ENCODE data around the gene HLA-DMB.

HLA-DMB gene

DNA sequence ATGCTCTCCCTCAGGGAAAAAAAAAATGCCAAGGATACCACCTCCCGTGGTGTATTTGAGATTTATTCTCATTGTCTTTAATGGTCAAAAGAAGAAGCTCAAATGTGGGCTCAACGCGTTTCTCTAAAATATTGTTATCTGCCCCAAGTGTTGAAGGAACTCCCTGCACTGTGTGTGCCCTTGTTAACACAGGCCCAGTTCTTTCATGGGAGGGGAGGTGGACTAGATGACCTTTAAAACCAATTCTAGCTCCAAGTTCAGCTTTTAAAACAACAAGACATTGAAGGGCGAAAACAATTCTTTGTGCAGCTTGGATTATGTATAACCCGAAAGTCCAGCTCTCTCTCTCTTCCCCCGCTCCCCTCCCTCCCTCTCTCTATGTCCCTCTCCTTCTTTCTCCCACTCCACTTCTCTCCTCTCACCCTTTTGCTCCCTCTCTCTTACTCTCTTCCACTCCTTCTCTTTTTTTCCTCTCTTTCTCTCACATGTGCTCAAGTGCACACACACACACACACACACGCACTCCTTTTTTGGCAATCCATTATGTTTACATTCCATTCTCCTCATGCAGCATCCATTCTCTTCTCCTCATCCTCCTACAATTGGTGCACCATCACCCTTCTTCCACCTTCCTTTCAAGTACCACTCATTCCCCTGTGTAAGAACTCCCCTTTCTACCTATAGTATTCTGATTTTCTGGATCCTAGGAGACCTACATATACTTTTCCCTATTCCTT, 8.5 kb downstream of the HLA-DMB start:
- Histone ChIP-seq H3K9me3 (ENCODE audit: control insufficient read depth, insufficient read depth, low read length) (no peaks in the 10 kb centered on the region), H3K4me3 (ENCODE audit: low read length) (no peak overlapping the region), H3F3A (ENCODE audit: control insufficient read depth, insufficient read depth) (peaks cover 21% of the 10 kb centered on the region), H3K36me3 (ENCODE audit: control insufficient read depth, low read length) (peaks cover 40% of the 10 kb centered on the region), H3K27ac (ENCODE audit: low read depth, low read length) (no peak overlapping the region), H3K4me1 (ENCODE audit: control insufficient read depth, low read length) (peaks cover 47% of the 10 kb centered on the region), H3K4me2 (ENCODE audit: low read length) (no peak overlapping the region), H3K27me3 (ENCODE audit: control insufficient read depth, low read length) (no peaks in the 10 kb centered on the region), H4K20me1 (ENCODE audit: control insufficient read depth, insufficient read depth, low read depth, low read length) (no peaks in the 10 kb centered on the region), H3K9me2 (replicated peaks; ENCODE audit: control insufficient read depth, low read length) (no peaks in the 10 kb centered on the region), H3K79me2 (ENCODE audit: control insufficient read depth, low read length) (peaks cover 4% of the 10 kb centered on the region)
- no peak for TF ChIP-seq EZH2phosphoT487 (IDR thresholded peaks at IDR 0.05; ENCODE audit: borderline replicate concordance, low read length)
- TF ChIP-seq, protein P1, sequence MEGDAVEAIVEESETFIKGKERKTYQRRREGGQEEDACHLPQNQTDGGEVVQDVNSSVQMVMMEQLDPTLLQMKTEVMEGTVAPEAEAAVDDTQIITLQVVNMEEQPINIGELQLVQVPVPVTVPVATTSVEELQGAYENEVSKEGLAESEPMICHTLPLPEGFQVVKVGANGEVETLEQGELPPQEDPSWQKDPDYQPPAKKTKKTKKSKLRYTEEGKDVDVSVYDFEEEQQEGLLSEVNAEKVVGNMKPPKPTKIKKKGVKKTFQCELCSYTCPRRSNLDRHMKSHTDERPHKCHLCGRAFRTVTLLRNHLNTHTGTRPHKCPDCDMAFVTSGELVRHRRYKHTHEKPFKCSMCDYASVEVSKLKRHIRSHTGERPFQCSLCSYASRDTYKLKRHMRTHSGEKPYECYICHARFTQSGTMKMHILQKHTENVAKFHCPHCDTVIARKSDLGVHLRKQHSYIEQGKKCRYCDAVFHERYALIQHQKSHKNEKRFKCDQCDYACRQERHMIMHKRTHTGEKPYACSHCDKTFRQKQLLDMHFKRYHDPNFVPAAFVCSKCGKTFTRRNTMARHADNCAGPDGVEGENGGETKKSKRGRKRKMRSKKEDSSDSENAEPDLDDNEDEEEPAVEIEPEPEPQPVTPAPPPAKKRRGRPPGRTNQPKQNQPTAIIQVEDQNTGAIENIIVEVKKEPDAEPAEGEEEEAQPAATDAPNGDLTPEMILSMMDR (IDR thresholded peaks at IDR 0.05; ENCODE audit: low read depth, low read length, poor library complexity, severe bottlenecking), result no peak

DNA sequence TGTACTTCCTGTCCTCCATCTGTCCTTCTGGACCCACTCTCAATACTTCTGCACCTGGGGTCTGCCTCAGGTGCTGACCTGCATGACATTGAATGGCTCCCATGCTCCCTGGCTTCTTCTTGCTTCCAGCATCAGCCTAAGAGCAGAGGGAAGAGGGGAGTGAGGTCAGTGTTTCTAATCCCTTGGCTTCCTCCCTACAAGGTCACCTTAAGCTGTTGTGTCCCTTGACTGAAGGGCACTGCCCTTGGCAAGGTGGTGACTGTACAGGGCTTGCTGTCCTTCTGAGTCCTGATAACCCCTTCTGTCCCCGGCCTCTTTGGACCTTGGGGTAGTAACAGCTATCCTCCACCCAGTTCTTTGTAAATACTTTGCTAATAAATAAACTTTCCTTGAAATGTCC, 9.6 kb downstream of the HLA-DMB start:
- peaks cover 29% of the 10 kb centered on the region for H3K36me3 ChIP-seq (ENCODE audit: control insufficient read depth, low read length)
- H3K4me1 ChIP-seq (ENCODE audit: control insufficient read depth, low read length), result peaks cover 36% of the 10 kb centered on the region
- no peaks in the 10 kb centered on the region for H3K27me3 ChIP-seq (ENCODE audit: control insufficient read depth, low read length)
- no peak overlapping the region for H3K27ac ChIP-seq (ENCODE audit: low read depth, low read length)
- no peak for TF ChIP-seq EZH2phosphoT487 (IDR thresholded peaks at IDR 0.05; ENCODE audit: borderline replicate concordance, low read length)
- TF ChIP-seq, protein P1 (IDR thresholded peaks at IDR 0.05; ENCODE audit: low read depth, low read length, poor library complexity, severe bottlenecking), result no peak
- no peaks in the 10 kb centered on the region for H3K79me2 ChIP-seq (ENCODE audit: control insufficient read depth, low read length)
- no peak overlapping the region for H3K4me3 ChIP-seq (ENCODE audit: low read length)
- no peaks in the 10 kb centered on the region for H4K20me1 ChIP-seq (ENCODE audit: control insufficient read depth, insufficient read depth, low read depth, low read length)
- no peak overlapping the region for H3K4me2 ChIP-seq (ENCODE audit: low read length)
- H3F3A ChIP-seq (ENCODE audit: control insufficient read depth, insufficient read depth), result peaks cover 18% of the 10 kb centered on the region
- no peaks in the 10 kb centered on the region for H3K9me2 ChIP-seq (replicated peaks; ENCODE audit: control insufficient read depth, low read length)
- no peaks in the 10 kb centered on the region for H3K9me3 ChIP-seq (ENCODE audit: control insufficient read depth, insufficient read depth, low read length)

DNA sequence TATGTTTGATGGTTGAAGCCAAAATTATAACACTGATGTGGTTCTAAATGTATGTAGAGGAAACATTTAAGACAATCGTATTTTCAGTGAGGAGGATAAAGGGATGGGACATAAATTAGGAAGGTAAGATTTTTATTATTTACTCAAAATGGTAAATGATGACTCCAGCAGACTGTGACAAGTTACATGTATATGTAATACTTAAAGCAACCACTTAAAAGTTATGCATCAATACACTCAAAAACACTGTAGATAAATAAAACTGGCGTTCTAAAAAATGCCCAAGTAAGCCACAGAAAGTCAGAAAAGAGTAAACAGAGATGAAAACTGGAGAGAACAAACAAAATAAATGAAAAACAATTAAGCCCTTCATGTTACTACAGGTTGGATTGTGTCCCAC, 18.7 kb downstream of the HLA-DMB start:
- peak overlapping the region; percentile 37 for H3K4me3 ChIP-seq (ENCODE audit: low read length)
- no peaks in the 10 kb centered on the region for H3K27me3 ChIP-seq (ENCODE audit: control insufficient read depth, low read length)
- TF ChIP-seq, protein P1 (IDR thresholded peaks at IDR 0.05; ENCODE audit: low read depth, low read length, poor library complexity, severe bottlenecking), result no peak
- no peak for TF ChIP-seq EZH2phosphoT487 (IDR thresholded peaks at IDR 0.05; ENCODE audit: borderline replicate concordance, low read length)
- no peaks in the 10 kb centered on the region for H3K36me3 ChIP-seq (ENCODE audit: control insufficient read depth, low read length)
- H3K9me2 ChIP-seq (replicated peaks; ENCODE audit: control insufficient read depth, low read length), result no peaks in the 10 kb centered on the region
- peak overlapping the region; percentile 44 for H3K27ac ChIP-seq (ENCODE audit: low read depth, low read length)
- no peaks in the 10 kb centered on the region for H4K20me1 ChIP-seq (ENCODE audit: control insufficient read depth, insufficient read depth, low read depth, low read length)
- H3K79me2 ChIP-seq (ENCODE audit: control insufficient read depth, low read length), result no peaks in the 10 kb centered on the region
- H3F3A ChIP-seq (ENCODE audit: control insufficient read depth, insufficient read depth), result peaks cover 7% of the 10 kb centered on the region; the same call in 1 of the 2 replicates
- H3K9me3 ChIP-seq (ENCODE audit: control insufficient read depth, insufficient read depth, low read length), result no peaks in the 10 kb centered on the region
- H3K4me2 ChIP-seq (ENCODE audit: low read length), result peak overlapping the region; percentile 56
- peaks cover 52% of the 10 kb centered on the region for H3K4me1 ChIP-seq (ENCODE audit: control insufficient read depth, low read length)

All from DOHH2 (cell line).